GM19395 (cell line): ENCODE data around the gene JADE3.

Experiments used
- ATAC-seq: cut with Tn5 transposase; IDR thresholded peaks from one replicate; pipeline ENCODE4 v1.9.1; 2021; ENCODE audit warnings: mild to moderate bottlenecking, moderate library complexity; ENCODE audit not compliant: unreplicated experiment

Gene JADE3

DNA sequence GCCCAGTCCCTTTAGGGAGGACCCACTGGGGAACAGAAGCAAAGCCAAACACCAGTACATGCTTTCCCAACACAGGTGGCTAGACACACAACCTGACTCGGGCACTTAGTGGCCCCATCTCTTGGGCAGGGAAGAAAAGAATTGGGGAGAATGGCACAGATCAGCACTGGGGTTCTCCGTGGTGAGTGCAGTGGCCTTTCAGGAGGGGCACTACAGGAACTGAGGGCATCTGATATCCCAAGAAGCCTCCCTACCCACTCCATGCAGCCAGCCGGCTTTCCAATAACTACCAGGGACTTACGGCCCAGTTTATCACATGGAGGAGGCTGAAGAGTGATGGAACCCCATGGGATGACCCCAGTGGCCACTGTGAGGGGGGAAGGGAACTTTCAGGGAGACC is 189.0 kb downstream of the JADE3 start:
- no peak for ATAC-seq
